ENCODE data around the gene OSGEP.

OSGEP gene

GRCh38 chr14:20400589-20400964, 54.0 kb downstream of the OSGEP start:
- no peak for DNase-seq (ENCODE audit: extremely low read depth in 1 of 2, low read depth in 1 of 2)

- DNase-seq (ENCODE audit: extremely low read depth in 1 of 2, low read depth in 1 of 2): no peak
Measured at GRCh38 chr14:20397511-20397910, 57.1 kb downstream of the OSGEP start.

Data from activated CD8-positive, alpha-beta memory T cell treated with anti-CD3 and anti-CD28 coated beads for 1 hour (primary cell).